Prostate gland (tissue), 2 donors: ENCODE data around the gene EDARADD. TPM values are rescaled to one million over a fixed set of nuclear protein-coding genes. Genes with fewer than 3 reads are reported as not detected.

ENCODE experiments used
- DNase-seq: peaks from one replicate; pipeline ENCODE4 v3.0.0-alpha.2; 2019; ENCODE audit warnings: low spot score
- H3K27ac ChIP-seq, 2 donors: fragments of 200-600 bp; sonication (generic); 2 replicates each; pipeline ENCODE4 v1.5.1; 2017 to 2019
- H3K27me3 ChIP-seq: fragments of 200-600 bp; sonication (generic); replicated peaks from 2 replicates; pipeline ENCODE4 v1.5.1; 2019; ENCODE audit not compliant: insufficient read depth
- H3K36me3 ChIP-seq, 2 donors: fragments of 200-600 bp; sonication (generic); 1 replicate in 1 of 2; 2 replicates in 1 of 2; pipeline versions ENCODE4 v1.5.1 to v1.8.1; 2017 to 2019
- H3K4me1 ChIP-seq: fragments of 200-600 bp; sonication (generic); replicated peaks from 2 replicates; pipeline ENCODE4 v1.5.1; 2019
- H3K4me3 ChIP-seq, 2 donors: fragments of 200-600 bp; sonication (generic); 2 replicates each; pipeline ENCODE4 v1.5.1; 2017 to 2019
- H3K9me3 ChIP-seq: fragments of 200-600 bp; sonication (generic); 2 replicates; pipeline ENCODE4 v1.5.1; 2017
- POLR2A ChIP-seq: fragments of 450-650 bp; IDR thresholded peaks from one replicate; pipeline ENCODE4 v1.6.1; 2016; ENCODE audit warnings: antibody characterized with exemption, mild to moderate bottlenecking
- POLR2AphosphoS5 ChIP-seq: sonication (generic); formaldehyde crosslinking; IDR thresholded peaks from one replicate; pipeline ENCODE4 v1.6.1; 2017; ENCODE audit warnings: antibody characterized with exemption
- WGBS: methylation state at CpG from one replicate; pipeline ENCODE4 v1.1.5; 2018; 5-methylcytosine and 5-hydroxymethylcytosine counted together
- intact Hi-C: fragments of 100-400 bp; cut with DNase I; formaldehyde crosslinking; loops from one replicate; pipeline ENCODE4 v1.14.2; 2022
- total RNA-seq, 2 donors: library from RNA; depleted of rRNA; stranded (reverse); fragments of >200 nt; gene quantifications; one replicate each; pipeline ENCODE4 v1.1.0, GENCODE V29; 2016
- TF ChIP-seq, protein P1 (sequence below), 4 experiments: fragments of 200-600 bp in 2 of 4; fragments of 450-650 bp in 2 of 4; sonication (generic) in 2 of 4; IDR thresholded peaks; 1 replicate in 3 of 4; 2 replicates in 1 of 4; pipeline ENCODE4 v1.5.1; 2016 to 2019; ENCODE audit warnings: antibody characterized with exemption in 4 of 4, mild to moderate bottlenecking in 2 of 4, moderate library complexity in 2 of 4

EDARADD gene
- total RNA-seq: 10 to 100 TPM in 1 of 2 donors, 1 to 10 TPM in 1; 4.9 to 12.8 TPM

DNA sequence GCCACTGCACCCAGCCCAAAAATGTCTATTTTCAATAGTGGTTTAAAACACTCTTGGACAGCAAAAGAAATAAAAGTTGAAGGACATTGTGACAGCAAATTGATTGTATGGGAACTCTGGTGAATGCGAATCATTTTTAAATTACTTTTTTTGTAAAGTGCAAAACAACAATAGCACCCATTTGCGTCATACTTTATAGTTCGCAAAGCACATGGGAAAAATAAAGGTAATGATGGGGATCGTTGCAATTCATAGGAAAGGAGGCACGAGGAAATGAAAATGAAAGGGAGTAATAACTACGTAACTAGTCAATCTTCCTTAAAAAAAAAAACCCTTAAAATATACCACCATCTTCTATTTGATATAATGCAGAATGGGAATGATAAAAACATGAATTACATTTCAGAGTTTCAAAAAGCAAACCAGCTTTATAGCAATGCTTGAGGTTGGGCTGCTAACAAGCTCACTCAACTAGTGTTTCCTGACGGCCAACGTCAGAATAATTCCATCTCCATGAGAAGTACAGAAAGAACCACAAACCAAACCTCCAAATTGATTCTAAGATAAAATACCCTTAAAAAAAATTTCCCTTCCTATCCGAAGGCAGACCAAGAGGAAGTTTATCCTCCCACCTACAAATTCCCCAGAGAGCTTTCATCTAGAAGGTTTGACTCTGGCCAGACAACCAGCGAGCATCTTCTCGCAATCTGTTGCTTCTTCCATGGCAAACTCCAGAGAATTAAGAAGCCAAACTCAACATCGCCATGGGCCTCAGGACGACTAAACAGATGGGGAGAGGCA lies at the start of gene EDARADD:
Gene EDARADD, plus strand, starts transcription at position 606 of the 801 bp plus-strand sequence. Its CDS starts 159 bp downstream, at position 765.
- no peak for DNase-seq
- TF ChIP-seq, protein P1, sequence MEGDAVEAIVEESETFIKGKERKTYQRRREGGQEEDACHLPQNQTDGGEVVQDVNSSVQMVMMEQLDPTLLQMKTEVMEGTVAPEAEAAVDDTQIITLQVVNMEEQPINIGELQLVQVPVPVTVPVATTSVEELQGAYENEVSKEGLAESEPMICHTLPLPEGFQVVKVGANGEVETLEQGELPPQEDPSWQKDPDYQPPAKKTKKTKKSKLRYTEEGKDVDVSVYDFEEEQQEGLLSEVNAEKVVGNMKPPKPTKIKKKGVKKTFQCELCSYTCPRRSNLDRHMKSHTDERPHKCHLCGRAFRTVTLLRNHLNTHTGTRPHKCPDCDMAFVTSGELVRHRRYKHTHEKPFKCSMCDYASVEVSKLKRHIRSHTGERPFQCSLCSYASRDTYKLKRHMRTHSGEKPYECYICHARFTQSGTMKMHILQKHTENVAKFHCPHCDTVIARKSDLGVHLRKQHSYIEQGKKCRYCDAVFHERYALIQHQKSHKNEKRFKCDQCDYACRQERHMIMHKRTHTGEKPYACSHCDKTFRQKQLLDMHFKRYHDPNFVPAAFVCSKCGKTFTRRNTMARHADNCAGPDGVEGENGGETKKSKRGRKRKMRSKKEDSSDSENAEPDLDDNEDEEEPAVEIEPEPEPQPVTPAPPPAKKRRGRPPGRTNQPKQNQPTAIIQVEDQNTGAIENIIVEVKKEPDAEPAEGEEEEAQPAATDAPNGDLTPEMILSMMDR (IDR thresholded peaks at IDR 0.05): no peak
- TF ChIP-seq POLR2AphosphoS5: no peak
- no peak for TF ChIP-seq POLR2A
- Histone ChIP-seq H3K4me1 (no peaks in the 10 kb centered on the region), H3K27me3 (no peaks in the 10 kb centered on the region), H3K27ac (peak within 1 kb of the TSS; percentile 70), H3K36me3 (no peaks in the 10 kb centered on the region), H3K4me3 (peak within 1 kb of the TSS; percentile 57 to 61), H3K9me3 (no peaks in the 10 kb centered on the region)
- 83% methylated on average over 13 of the region's 13 CpGs for WGBS
- intact Hi-C loops: no loop called here

DNA sequence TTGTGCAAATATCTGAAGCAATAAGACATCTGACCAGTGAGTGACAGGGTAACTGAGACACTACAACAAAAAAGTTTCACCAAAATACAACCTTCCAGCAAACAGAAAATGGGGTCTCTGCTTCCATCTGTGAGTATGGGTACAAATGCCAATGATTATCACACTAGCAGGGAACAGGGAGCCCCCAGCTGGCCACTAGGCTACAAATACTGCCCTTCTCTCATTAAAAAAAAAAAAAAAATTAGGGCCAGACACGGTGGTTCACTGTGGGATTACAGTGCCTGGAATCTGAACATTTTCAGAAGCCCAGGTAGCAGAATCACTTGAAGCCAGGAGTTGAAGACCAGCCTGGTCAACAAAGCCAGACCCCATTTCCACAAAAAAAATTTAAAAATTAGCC lies 48.4 kb upstream of the EDARADD start:
- TF ChIP-seq, protein P1 (IDR thresholded peaks at IDR 0.05): no peak

DNA sequence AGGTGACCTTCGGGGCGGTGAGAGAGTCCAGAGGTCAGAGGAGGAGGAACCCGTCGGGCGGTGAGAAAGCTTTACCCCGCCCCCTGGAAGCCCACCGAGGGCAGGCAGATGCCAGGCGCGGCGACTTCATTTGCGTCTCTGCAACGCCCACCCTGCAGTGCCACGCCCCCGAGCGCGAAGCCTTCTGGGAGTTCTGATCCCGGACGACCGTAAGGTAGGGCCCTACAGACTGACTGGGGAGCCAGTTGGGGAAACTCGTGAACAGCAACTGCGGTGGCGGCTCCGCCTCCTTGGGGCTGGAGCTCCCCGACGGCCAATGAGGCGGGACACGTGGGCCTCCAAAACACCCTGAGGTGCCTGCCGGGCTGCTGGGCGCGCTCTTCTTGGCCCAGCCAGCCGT lies 46.0 kb upstream of the EDARADD start:
- H3K27ac ChIP-seq: no peak overlapping the region
- H3K9me3 ChIP-seq: no peaks in the 10 kb centered on the region
- DNase-seq: no peak
- H3K27me3 ChIP-seq: peaks cover 4% of the 10 kb centered on the region
- WGBS: 95% methylated on average over 31 of the region's 31 CpGs
- H3K4me1 ChIP-seq: peaks cover 3% of the 10 kb centered on the region
- TF ChIP-seq, protein P1 (IDR thresholded peaks at IDR 0.05): no peak
- TF ChIP-seq POLR2A (no peak), POLR2AphosphoS5 (no peak)
- no peaks in the 10 kb centered on the region for H3K36me3 ChIP-seq
- intact Hi-C loops: no loop called here
- no peak overlapping the region for H3K4me3 ChIP-seq

More for the DNA sequence above, 48.4 kb upstream of the EDARADD start:
- 21% methylated on average over 1 of the region's 1 CpG for WGBS
- H3K27me3 ChIP-seq: peaks cover 4% of the 10 kb centered on the region
- intact Hi-C loops: no loop called here
- no peak overlapping the region for H3K27ac ChIP-seq
- peaks cover 7% of the 10 kb centered on the region for H3K4me1 ChIP-seq
- no peak for DNase-seq
- H3K4me3 ChIP-seq: no peak overlapping the region
- no peaks in the 10 kb centered on the region for H3K9me3 ChIP-seq
- no peaks in the 10 kb centered on the region for H3K36me3 ChIP-seq

DNA sequence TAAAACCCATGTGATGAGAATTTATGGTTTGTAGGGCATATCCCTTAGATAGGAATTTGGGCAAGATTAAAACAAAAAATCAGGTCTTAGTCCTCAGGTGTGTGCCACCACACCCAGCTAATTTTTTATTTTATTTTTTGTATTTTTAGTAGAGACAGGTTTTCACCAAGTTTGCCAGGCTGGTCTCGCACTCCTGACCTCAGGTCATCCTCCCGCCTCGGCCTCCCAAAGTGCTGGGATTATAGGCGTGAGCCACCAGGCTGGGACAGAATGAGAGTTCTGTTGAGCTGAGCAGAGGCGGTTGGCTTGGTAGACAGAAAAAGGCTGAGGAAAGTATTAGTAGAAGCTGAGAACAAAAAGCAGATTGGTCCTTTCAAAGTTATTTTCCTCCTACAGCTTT lies 43.8 kb upstream of the EDARADD start:
- Histone ChIP-seq H3K9me3 (no peaks in the 10 kb centered on the region), H3K27me3 (peaks cover 4% of the 10 kb centered on the region), H3K27ac (no peak overlapping the region), H3K36me3 (no peaks in the 10 kb centered on the region), H3K4me1 (no peaks in the 10 kb centered on the region), H3K4me3 (no peak overlapping the region)
- TF ChIP-seq, protein P1 (IDR thresholded peaks at IDR 0.05): no peak
- no peak for TF ChIP-seq POLR2A
- TF ChIP-seq POLR2AphosphoS5: no peak
- intact Hi-C loops: no loop called here
- DNase-seq: no peak
- 88% methylated on average over 5 of the region's 5 CpGs for WGBS
